Measurements from ENCODE around the gene BPHL.
"Not testable (repeated sequence)": the region's sequence is repeated elsewhere in the genome, so short reads cannot be mapped to it uniquely, and the experiment has no call there.

The BPHL gene

GRCh38 chr6:3118353-3119039, at the start of gene BPHL:
BPHL (plus strand) TSS chr6:3118711; CDS start chr6:3118741, 30 bp downstream.
- peak; percentile 99 for DNase-seq (ENCODE audit: low read depth)

GRCh38 chr6:3071568-3071967, 46.9 kb upstream of the BPHL start:
- no peak for DNase-seq (ENCODE audit: low read depth)

- no peak for DNase-seq (ENCODE audit: low read depth)
Observed at GRCh38 chr6:3072798-3073197, 45.7 kb upstream of the BPHL start.

GRCh38 chr6:3073382-3073781, 45.1 kb upstream of the BPHL start:
- no peak for DNase-seq (ENCODE audit: low read depth)

- no peak for DNase-seq (ENCODE audit: low read depth)
Observed at GRCh38 chr6:3075772-3076113, 42.8 kb upstream of the BPHL start.

- DNase-seq (ENCODE audit: low read depth), result no peak
Observed at GRCh38 chr6:3076320-3076719, 42.2 kb upstream of the BPHL start.

- DNase-seq (ENCODE audit: low read depth), result no peak
Observed at GRCh38 chr6:3077430-3077829, 41.1 kb upstream of the BPHL start.

- not testable (repeated sequence) for DNase-seq (ENCODE audit: low read depth)
Observed at GRCh38 chr6:3078952-3079351, 39.6 kb upstream of the BPHL start.

- no peak for DNase-seq (ENCODE audit: low read depth)
Observed at GRCh38 chr6:3079682-3080081, 38.8 kb upstream of the BPHL start.

- DNase-seq (ENCODE audit: low read depth), result no peak
Observed at GRCh38 chr6:3081960-3082359, 36.6 kb upstream of the BPHL start.

GRCh38 chr6:3085074-3085473, 33.4 kb upstream of the BPHL start:
- no peak for DNase-seq (ENCODE audit: low read depth)

- DNase-seq (ENCODE audit: low read depth), result no peak
Observed at GRCh38 chr6:3086282-3086946, 32.1 kb upstream of the BPHL start.

GRCh38 chr6:3088446-3088845, 30.1 kb upstream of the BPHL start:
- DNase-seq (ENCODE audit: low read depth), result no peak

- DNase-seq (ENCODE audit: low read depth), result no peak
Observed at GRCh38 chr6:3088968-3089367, 29.5 kb upstream of the BPHL start.

GRCh38 chr6:3090013-3090412, 28.5 kb upstream of the BPHL start:
- DNase-seq (ENCODE audit: low read depth), result no peak

GRCh38 chr6:3094815-3095214, 23.7 kb upstream of the BPHL start:
- DNase-seq (ENCODE audit: low read depth), result no peak

GRCh38 chr6:3102875-3103274, 15.6 kb upstream of the BPHL start:
- DNase-seq (ENCODE audit: low read depth), result no peak

GRCh38 chr6:3108746-3109414, 9.6 kb upstream of the BPHL start:
- no peak for DNase-seq (ENCODE audit: low read depth)

GRCh38 chr6:3109761-3110160, 8.8 kb upstream of the BPHL start:
- no peak for DNase-seq (ENCODE audit: low read depth)

- DNase-seq (ENCODE audit: low read depth), result no peak
Observed at GRCh38 chr6:3114377-3114776, 4.1 kb upstream of the BPHL start.

GRCh38 chr6:3117912-3118352, 579 bp upstream of the BPHL start:
- no peak for DNase-seq (ENCODE audit: low read depth)

- DNase-seq (ENCODE audit: low read depth), result no peak
Observed at GRCh38 chr6:3119040-3119723, 671 bp downstream of the BPHL start.

- DNase-seq (ENCODE audit: low read depth), result no peak
Observed at GRCh38 chr6:3120765-3121089, 2.2 kb downstream of the BPHL start.
